Activated T-cell treated with anti-CD3 and anti-CD28 coated beads for 48 hours (primary cell): ENCODE data around the gene PHACTR3.

ENCODE experiments used
- DNase-seq: peaks from one replicate; pipeline ENCODE4 v3.0.0-alpha.2; 2020; ENCODE audit warnings: low read depth

Gene PHACTR3

GRCh38 chr20:59648466-59649070 is 44.2 kb downstream of the PHACTR3 start:
- no peak for DNase-seq

GRCh38 chr20:59650418-59650817 is 46.1 kb downstream of the PHACTR3 start:
- no peak for DNase-seq

GRCh38 chr20:59652381-59652780 is 48.0 kb downstream of the PHACTR3 start:
- DNase-seq, result no peak

GRCh38 chr20:59656417-59656816 is 52.1 kb downstream of the PHACTR3 start:
- DNase-seq, result no peak

GRCh38 chr20:59657459-59658046 is 53.2 kb downstream of the PHACTR3 start:
- no peak for DNase-seq

GRCh38 chr20:59660471-59660870 is 56.1 kb downstream of the PHACTR3 start:
- DNase-seq, result no peak

- no peak for DNase-seq
Measured at GRCh38 chr20:59661153-59661552, 56.8 kb downstream of the PHACTR3 start.

- no peak for DNase-seq
Measured at GRCh38 chr20:59661621-59662020, 57.3 kb downstream of the PHACTR3 start.

GRCh38 chr20:59662161-59662560 is 57.8 kb downstream of the PHACTR3 start:
- no peak for DNase-seq

- DNase-seq, result no peak
Measured at GRCh38 chr20:59662856-59663512, 58.6 kb downstream of the PHACTR3 start.

GRCh38 chr20:59663513-59664060 is 59.2 kb downstream of the PHACTR3 start:
- no peak for DNase-seq

- DNase-seq, result no peak
Measured at GRCh38 chr20:59664421-59664941, 60.1 kb downstream of the PHACTR3 start.

- DNase-seq, result no peak
Measured at GRCh38 chr20:59665656-59666555, 61.6 kb downstream of the PHACTR3 start.

- DNase-seq, result no peak
Measured at GRCh38 chr20:59666586-59666985, 62.2 kb downstream of the PHACTR3 start.

- no peak for DNase-seq
Measured at GRCh38 chr20:59667131-59667530, 62.8 kb downstream of the PHACTR3 start.

- DNase-seq, result no peak
Measured at GRCh38 chr20:59667981-59668515, 63.7 kb downstream of the PHACTR3 start.

- no peak for DNase-seq
Measured at GRCh38 chr20:59668926-59669850, 64.8 kb downstream of the PHACTR3 start.

GRCh38 chr20:59670786-59671492 is 66.6 kb downstream of the PHACTR3 start:
- no peak for DNase-seq

- no peak for DNase-seq
Measured at GRCh38 chr20:59671661-59672471, 67.5 kb downstream of the PHACTR3 start.
